ENCODE results near the gene PKP4. TPM values are rescaled to one million over a fixed set of nuclear protein-coding genes. Genes with fewer than 3 reads are reported as not detected.
A peak's percentile ranks its signal among the peaks of the same experiment; 100 is the strongest.

PKP4 gene
- total RNA-seq (2014; rRNA removed; shearing (Covaris generic)) (27.7 and 32.2 TPM in 2 replicates), polyA plus RNA-seq (2016; fragmentation: Nextera tagmentation; extraction: Ambion mirVana) (5.8 and 7.6 TPM in 2 replicates)

GRCh38 chr2:158456309-158457066 lies at the start of gene PKP4, which contains the start of gene CCDC148:
TSS of gene PKP4 (plus strand) at chr2:158456952. CDS start at chr2:158533185, 76,233 bp downstream.
TSS of gene CCDC148 (minus strand) at chr2:158456753. CDS start at chr2:158456439, 314 bp downstream.
- H4K20me1 ChIP-seq (ENCODE audit: insufficient read depth), result peaks cover 6% of the 10 kb centered on the region; the same call in 1 of the 2 replicates
- H3K27me3 ChIP-seq (replicated peaks; ENCODE audit: insufficient read depth), result no peaks in the 10 kb centered on the region
- WGBS, 2 experiments (ENCODE audit: low coverage in 1 of 2, low lambda C conversion rate in 2 of 2, missing lambda C conversion rate in 2 of 2), result 1% methylated on average over 20 to 45 of the region's 48 CpGs
- H3K4me1 ChIP-seq (ENCODE audit: insufficient read depth), result peaks cover 29% of the 10 kb centered on the region
- H3K36me3 ChIP-seq (ENCODE audit: low read depth), result no peaks in the 10 kb centered on the region
- peak within 1 kb of the TSS; percentile 92 for H3K4me3 ChIP-seq
- peak within 1 kb of the TSS; percentile 81 for H3K9ac ChIP-seq
- no peaks in the 10 kb centered on the region for H3K9me2 ChIP-seq (ENCODE audit: insufficient read depth)
- peaks cover 35% of the 10 kb centered on the region for H3K79me2 ChIP-seq (ENCODE audit: insufficient read depth)
- peak within 1 kb of the TSS; percentile 60 for H3K27ac ChIP-seq
- H3F3A ChIP-seq (ENCODE audit: insufficient read depth), result peaks cover 14% of the 10 kb centered on the region
- peak within 1 kb of the TSS; percentile 92 for H2AFZ ChIP-seq
- DNase-seq, result peak; percentile 98
- peak within 1 kb of the TSS; percentile 97 for H3K4me2 ChIP-seq (ENCODE audit: unreplicated experiment)
- TF ChIP-seq EZH2 (IDR thresholded peaks at IDR 0.05; ENCODE audit: insufficient read depth, poor library complexity, severe bottlenecking) (no peak), EZH2phosphoT487 (IDR thresholded peaks at IDR 0.05; ENCODE audit: insufficient read depth, low read depth) (no peak)
- H3K9me3 ChIP-seq (ENCODE audit: low read depth), result no peaks in the 10 kb centered on the region
- in situ Hi-C loops (cut with MboI), result loop anchor here (25.0 kb wide), 1 partner anchor 419 kb away; no protein-coding TSS in a partner anchor

- no peaks in the 10 kb centered on the region for H3K9me3 ChIP-seq (ENCODE audit: low read depth)
- no peaks in the 10 kb centered on the region for H3K36me3 ChIP-seq (ENCODE audit: low read depth)
- WGBS, 2 experiments (ENCODE audit: low coverage in 1 of 2, low lambda C conversion rate in 2 of 2, missing lambda C conversion rate in 2 of 2), result 33 to 39% methylated on average over 3 of the region's 3 CpGs
Measured at GRCh38 chr2:158407031-158407430, 49.7 kb upstream of the PKP4 start.

GRCh38 chr2:158410132-158410531 lies 46.6 kb upstream of the PKP4 start:
- in situ Hi-C loops (cut with MboI), result no loop called here
- Histone ChIP-seq H3K79me2 (ENCODE audit: insufficient read depth) (no peaks in the 10 kb centered on the region), H3K4me3 (no peak overlapping the region), H3K4me2 (ENCODE audit: unreplicated experiment) (no peak overlapping the region), H2AFZ (no peak overlapping the region), H3K36me3 (ENCODE audit: low read depth) (no peaks in the 10 kb centered on the region), H3K27ac (no peak overlapping the region), H3F3A (ENCODE audit: insufficient read depth) (peaks cover 16% of the 10 kb centered on the region), H3K9me2 (ENCODE audit: insufficient read depth) (no peaks in the 10 kb centered on the region), H3K9ac (no peak overlapping the region), H3K27me3 (replicated peaks; ENCODE audit: insufficient read depth) (no peaks in the 10 kb centered on the region), H3K9me3 (ENCODE audit: low read depth) (no peaks in the 10 kb centered on the region), H4K20me1 (ENCODE audit: insufficient read depth) (no peaks in the 10 kb centered on the region), H3K4me1 (ENCODE audit: insufficient read depth) (peaks cover 32% of the 10 kb centered on the region)
- no peak for DNase-seq
- 72 to 85% methylated on average over 1 of the region's 1 CpG for WGBS, 2 experiments (ENCODE audit: low coverage in 1 of 2, low lambda C conversion rate in 2 of 2, missing lambda C conversion rate in 2 of 2)
- TF ChIP-seq EZH2phosphoT487 (IDR thresholded peaks at IDR 0.05; ENCODE audit: insufficient read depth, low read depth), result no peak
- no peak for TF ChIP-seq EZH2 (IDR thresholded peaks at IDR 0.05; ENCODE audit: insufficient read depth, poor library complexity, severe bottlenecking)

More at GRCh38 chr2:158407031-158407430, 49.7 kb upstream of the PKP4 start:
- in situ Hi-C loops (cut with MboI), result no loop called here
- H4K20me1 ChIP-seq (ENCODE audit: insufficient read depth), result no peaks in the 10 kb centered on the region
- no peak overlapping the region for H3K27ac ChIP-seq
- H3K9me2 ChIP-seq (ENCODE audit: insufficient read depth), result no peaks in the 10 kb centered on the region
- H3K79me2 ChIP-seq (ENCODE audit: insufficient read depth), result no peaks in the 10 kb centered on the region
- TF ChIP-seq EZH2phosphoT487 (IDR thresholded peaks at IDR 0.05; ENCODE audit: insufficient read depth, low read depth) (no peak), EZH2 (IDR thresholded peaks at IDR 0.05; ENCODE audit: insufficient read depth, poor library complexity, severe bottlenecking) (no peak)
- H3F3A ChIP-seq (ENCODE audit: insufficient read depth), result no peaks in the 10 kb centered on the region
- H3K9ac ChIP-seq, result no peak overlapping the region
- H3K4me1 ChIP-seq (ENCODE audit: insufficient read depth), result peaks cover 3% of the 10 kb centered on the region
- no peak overlapping the region for H2AFZ ChIP-seq
- no peak overlapping the region for H3K4me3 ChIP-seq
- no peaks in the 10 kb centered on the region for H3K27me3 ChIP-seq (replicated peaks; ENCODE audit: insufficient read depth)
- no peak overlapping the region for H3K4me2 ChIP-seq (ENCODE audit: unreplicated experiment)
- peak; percentile 10 for DNase-seq

GRCh38 chr2:158411748-158412147 lies 45.0 kb upstream of the PKP4 start:
- H3K4me3 ChIP-seq, result no peak overlapping the region
- H3K9me3 ChIP-seq (ENCODE audit: low read depth), result no peaks in the 10 kb centered on the region
- H3K4me1 ChIP-seq (ENCODE audit: insufficient read depth), result peaks cover 33% of the 10 kb centered on the region
- no peaks in the 10 kb centered on the region for H3K79me2 ChIP-seq (ENCODE audit: insufficient read depth)
- no peaks in the 10 kb centered on the region for H3K9me2 ChIP-seq (ENCODE audit: insufficient read depth)
- no peaks in the 10 kb centered on the region for H3K27me3 ChIP-seq (replicated peaks; ENCODE audit: insufficient read depth)
- no peaks in the 10 kb centered on the region for H3K36me3 ChIP-seq (ENCODE audit: low read depth)
- DNase-seq, result no peak
- no peak for TF ChIP-seq EZH2 (IDR thresholded peaks at IDR 0.05; ENCODE audit: insufficient read depth, poor library complexity, severe bottlenecking)
- TF ChIP-seq EZH2phosphoT487 (IDR thresholded peaks at IDR 0.05; ENCODE audit: insufficient read depth, low read depth), result no peak
- no peak overlapping the region for H3K27ac ChIP-seq
- peak overlapping the region; percentile 51 for H3K4me2 ChIP-seq (ENCODE audit: unreplicated experiment)
- no peaks in the 10 kb centered on the region for H4K20me1 ChIP-seq (ENCODE audit: insufficient read depth)
- 0 out of 2 replicates have a peak overlapping the region, but pooled peaks have one; percentile 21 for H2AFZ ChIP-seq
- H3F3A ChIP-seq (ENCODE audit: insufficient read depth), result peaks cover 16% of the 10 kb centered on the region
- no peak overlapping the region for H3K9ac ChIP-seq
- in situ Hi-C loops (cut with MboI), result no loop called here

All from GM23248 (cell line).